ENCODE data around the gene JARID2.

DNA sequence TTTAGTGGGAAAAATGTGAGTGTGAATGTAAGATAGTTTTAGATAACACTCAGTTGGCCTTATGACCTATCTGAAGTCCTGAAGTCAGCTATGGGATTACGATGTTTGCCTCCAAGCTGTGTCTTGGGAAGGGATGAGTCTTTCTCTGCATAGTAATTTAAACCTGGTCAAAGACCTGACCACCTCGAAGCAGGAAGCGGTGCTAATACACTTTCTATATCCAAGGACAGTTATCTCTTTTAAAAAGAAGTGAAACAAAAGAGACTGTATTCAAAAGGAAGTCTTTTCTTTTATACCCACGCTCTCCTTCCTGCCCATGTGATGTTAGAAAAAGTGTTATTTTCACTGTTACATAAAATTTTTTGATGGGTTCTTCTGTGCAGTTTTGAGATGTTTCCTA, 94.9 kb downstream of the JARID2 start:
- TF ChIP-seq POLR2AphosphoS5 (IDR thresholded peaks at IDR 0.05; ENCODE audit: low read depth, low read length): no peak
- TF ChIP-seq, protein P1, sequence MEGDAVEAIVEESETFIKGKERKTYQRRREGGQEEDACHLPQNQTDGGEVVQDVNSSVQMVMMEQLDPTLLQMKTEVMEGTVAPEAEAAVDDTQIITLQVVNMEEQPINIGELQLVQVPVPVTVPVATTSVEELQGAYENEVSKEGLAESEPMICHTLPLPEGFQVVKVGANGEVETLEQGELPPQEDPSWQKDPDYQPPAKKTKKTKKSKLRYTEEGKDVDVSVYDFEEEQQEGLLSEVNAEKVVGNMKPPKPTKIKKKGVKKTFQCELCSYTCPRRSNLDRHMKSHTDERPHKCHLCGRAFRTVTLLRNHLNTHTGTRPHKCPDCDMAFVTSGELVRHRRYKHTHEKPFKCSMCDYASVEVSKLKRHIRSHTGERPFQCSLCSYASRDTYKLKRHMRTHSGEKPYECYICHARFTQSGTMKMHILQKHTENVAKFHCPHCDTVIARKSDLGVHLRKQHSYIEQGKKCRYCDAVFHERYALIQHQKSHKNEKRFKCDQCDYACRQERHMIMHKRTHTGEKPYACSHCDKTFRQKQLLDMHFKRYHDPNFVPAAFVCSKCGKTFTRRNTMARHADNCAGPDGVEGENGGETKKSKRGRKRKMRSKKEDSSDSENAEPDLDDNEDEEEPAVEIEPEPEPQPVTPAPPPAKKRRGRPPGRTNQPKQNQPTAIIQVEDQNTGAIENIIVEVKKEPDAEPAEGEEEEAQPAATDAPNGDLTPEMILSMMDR (IDR thresholded peaks at IDR 0.05): no peak
- TF ChIP-seq, protein P2, sequence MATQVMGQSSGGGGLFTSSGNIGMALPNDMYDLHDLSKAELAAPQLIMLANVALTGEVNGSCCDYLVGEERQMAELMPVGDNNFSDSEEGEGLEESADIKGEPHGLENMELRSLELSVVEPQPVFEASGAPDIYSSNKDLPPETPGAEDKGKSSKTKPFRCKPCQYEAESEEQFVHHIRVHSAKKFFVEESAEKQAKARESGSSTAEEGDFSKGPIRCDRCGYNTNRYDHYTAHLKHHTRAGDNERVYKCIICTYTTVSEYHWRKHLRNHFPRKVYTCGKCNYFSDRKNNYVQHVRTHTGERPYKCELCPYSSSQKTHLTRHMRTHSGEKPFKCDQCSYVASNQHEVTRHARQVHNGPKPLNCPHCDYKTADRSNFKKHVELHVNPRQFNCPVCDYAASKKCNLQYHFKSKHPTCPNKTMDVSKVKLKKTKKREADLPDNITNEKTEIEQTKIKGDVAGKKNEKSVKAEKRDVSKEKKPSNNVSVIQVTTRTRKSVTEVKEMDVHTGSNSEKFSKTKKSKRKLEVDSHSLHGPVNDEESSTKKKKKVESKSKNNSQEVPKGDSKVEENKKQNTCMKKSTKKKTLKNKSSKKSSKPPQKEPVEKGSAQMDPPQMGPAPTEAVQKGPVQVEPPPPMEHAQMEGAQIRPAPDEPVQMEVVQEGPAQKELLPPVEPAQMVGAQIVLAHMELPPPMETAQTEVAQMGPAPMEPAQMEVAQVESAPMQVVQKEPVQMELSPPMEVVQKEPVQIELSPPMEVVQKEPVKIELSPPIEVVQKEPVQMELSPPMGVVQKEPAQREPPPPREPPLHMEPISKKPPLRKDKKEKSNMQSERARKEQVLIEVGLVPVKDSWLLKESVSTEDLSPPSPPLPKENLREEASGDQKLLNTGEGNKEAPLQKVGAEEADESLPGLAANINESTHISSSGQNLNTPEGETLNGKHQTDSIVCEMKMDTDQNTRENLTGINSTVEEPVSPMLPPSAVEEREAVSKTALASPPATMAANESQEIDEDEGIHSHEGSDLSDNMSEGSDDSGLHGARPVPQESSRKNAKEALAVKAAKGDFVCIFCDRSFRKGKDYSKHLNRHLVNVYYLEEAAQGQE (IDR thresholded peaks at IDR 0.05; ENCODE audit: insufficient read depth in 1 of 2, low read depth in 2 of 2, low read length in 1 of 2): no peak
- TF ChIP-seq SIN3A (IDR thresholded peaks at IDR 0.05; ENCODE audit: borderline replicate concordance, insufficient read depth, low read depth, low read length): no peak
